HCT116 (cell line): ENCODE results near the gene PTPRS. TPM values are rescaled to one million over a fixed set of nuclear protein-coding genes. Genes with fewer than 3 reads are reported as not detected.

Experiments
- ATAC-seq: fragments of 200-7000 bp; cut with Tn5 transposase; 2 replicates; pipeline ENCODE4 v1.9.1; 2020; ENCODE audit warnings: mild to moderate bottlenecking, moderate library complexity
- BruUV-seq: library from RNA; stranded (reverse); fragments of 400-500 nt; replicated peaks from 2 replicates; lab custom pipeline; 2021; lab: Mats Ljungman, UMichigan
- CTCF ChIA-PET: fragments of 300-600 bp; sonication (Branson Sonifier 250); formaldehyde crosslinking; loops from one replicate; lab custom pipeline; 2021; ENCODE audit warnings: antibody characterized with exemption; lab: Charles Lee
- POLR2A ChIA-PET: fragments of 300-600, 350-600 bp; sonication (Branson Sonifier 250); formaldehyde crosslinking; loops from one replicate; lab custom pipeline; 2021; ENCODE audit warnings: antibody characterized with exemption; lab: Charles Lee
- RAD21 ChIA-PET, 2 experiments: fragments of 300-600 bp; sonication (Branson Sonifier 250); formaldehyde crosslinking; loops; one replicate each; lab custom pipeline; 2023; ENCODE audit warnings: low total read pairs in 2 of 2; ENCODE audit not compliant: uncharacterized antibody in 2 of 2, unreplicated experiment in 2 of 2, low non-redundant PET in 1 of 2; lab: Charles Lee
- DNase-seq: peaks from one replicate; pipeline ENCODE4 v3.0.0-alpha.2; 2010; ENCODE audit warnings: low read depth, low spot score
- H2AFZ ChIP-seq: fragments of 200-600 bp; shearing (Covaris generic), sonication (generic); 2 replicates; pipeline ENCODE4 v1.6.1; 2017; ENCODE audit warnings: low read depth, mixed run types, mixed read lengths, antibody characterized with exemption, low read length; ENCODE audit not compliant: poor library complexity, severe bottlenecking
- H3K27ac ChIP-seq: 2 replicates; pipeline ENCODE4 v1.5.1; 2012; ENCODE audit warnings: low read depth, low read length
- H3K27me3 ChIP-seq: fragments of 200-600 bp; sonication (generic); 2 replicates; pipeline ENCODE4 v1.6.1; 2016; ENCODE audit warnings: mixed run types, low read length, mixed read lengths; ENCODE audit not compliant: insufficient read depth
- H3K36me3 ChIP-seq, 2 experiments: fragments of 200-500 bp in 1 of 2; fragments of 200-600 bp in 1 of 2; sonication (Bioruptor generic) in 1 of 2; sonication (generic) in 1 of 2; 2 replicates each; pipeline versions ENCODE4 v1.5.1 to v1.6.1; 2014 to 2016; ENCODE audit warnings: low read length in 2 of 2, inconsistent platforms in 1 of 2, mixed read lengths in 1 of 2, mixed run types in 1 of 2; ENCODE audit not compliant: insufficient read depth in 2 of 2, control insufficient read depth in 1 of 2
- H3K4me1 ChIP-seq, 2 experiments: fragments of 200-600 bp in 1 of 2; sonication (generic) in 1 of 2; 2 replicates each; pipeline versions ENCODE4 v1.5.1 to v1.6.1; 2012 to 2017; ENCODE audit warnings: low read length in 2 of 2, inconsistent platforms in 1 of 2, mild to moderate bottlenecking in 1 of 2, mixed read lengths in 1 of 2, mixed run types in 1 of 2, moderate library complexity in 1 of 2; ENCODE audit not compliant: insufficient read depth in 2 of 2, control insufficient read depth in 1 of 2
- H3K4me2 ChIP-seq: fragments of 200-600 bp; sonication (generic); 2 replicates; pipeline ENCODE4 v1.6.1; 2017; ENCODE audit warnings: mixed run types, low read length, mixed read lengths
- H3K4me3 ChIP-seq, 2 experiments: fragments of 200-600 bp in 1 of 2; sonication (generic) in 1 of 2; replicated peaks in 1 of 2; 2 replicates each; pipeline ENCODE4 v1.5.1; 2011 to 2016; ENCODE audit warnings: low read length in 2 of 2, control low read depth in 1 of 2, low read depth in 1 of 2, mild to moderate bottlenecking in 1 of 2, mixed read lengths in 1 of 2, mixed run types in 1 of 2
- H3K79me2 ChIP-seq: fragments of 200-600 bp; sonication (generic); 2 replicates; pipeline ENCODE4 v1.6.1; 2017; ENCODE audit warnings: mild to moderate bottlenecking, mixed run types, low read length, moderate library complexity, mixed read lengths; ENCODE audit not compliant: insufficient read depth
- H3K9ac ChIP-seq: fragments of 200-600 bp; sonication (generic); 2 replicates; pipeline ENCODE4 v1.6.1; 2016; ENCODE audit warnings: low read length, mixed read lengths
- H3K9me2 ChIP-seq: fragments of 200-600 bp; sonication (generic), shearing (Covaris generic); 2 replicates; pipeline ENCODE4 v1.6.1; 2017; ENCODE audit warnings: mixed run types, mild to moderate bottlenecking, moderate library complexity; ENCODE audit not compliant: insufficient read depth
- H3K9me3 ChIP-seq, 2 experiments: fragments of 200-500 bp in 1 of 2; fragments of 200-600 bp in 1 of 2; sonication (Bioruptor generic) in 1 of 2; sonication (generic) in 1 of 2; 2 replicates each; pipeline ENCODE4 v1.6.1; 2014 to 2017; ENCODE audit warnings: low read length in 2 of 2, mixed read lengths in 2 of 2, inconsistent platforms in 1 of 2, low read depth in 1 of 2, mild to moderate bottlenecking in 1 of 2, mixed run types in 1 of 2, moderate library complexity in 1 of 2; ENCODE audit not compliant: control insufficient read depth in 1 of 2, insufficient read depth in 1 of 2
- H4K20me1 ChIP-seq: fragments of 200-600 bp; sonication (generic), shearing (Covaris generic); 2 replicates; pipeline ENCODE4 v1.6.1; 2017; ENCODE audit warnings: mixed run types, mild to moderate bottlenecking, moderate library complexity; ENCODE audit not compliant: insufficient read depth
- FOSL1 ChIP-seq: IDR thresholded peaks from 2 replicates; pipeline ENCODE4 v1.6.1; 2012; ENCODE audit warnings: low read depth
- RAD21 ChIP-seq: IDR thresholded peaks from 2 replicates; pipeline ENCODE4 v1.6.1; 2012; ENCODE audit warnings: low read depth, mild to moderate bottlenecking
- SP1 ChIP-seq: IDR thresholded peaks from 2 replicates; pipeline ENCODE4 v1.6.1; 2012; ENCODE audit warnings: low read depth
- TCF7L2 ChIP-seq: IDR thresholded peaks from 2 replicates; pipeline ENCODE4 v1.7.0; 2011; ENCODE audit warnings: borderline replicate concordance, inconsistent platforms; ENCODE audit not compliant: insufficient read depth, insufficient read length; ENCODE audit errors: extremely low read depth
- ZFX ChIP-seq: fragments of 450-650 bp; IDR thresholded peaks from 2 replicates; pipeline ENCODE4 v1.6.1; 2017
- intact Hi-C: fragments of 100-400 bp; cut with micrococcal nuclease; formaldehyde crosslinking; loops from 2 replicates; pipeline ENCODE4 v1.10.0; 2022
- total RNA-seq: library from RNA; stranded (reverse); gene quantifications from one replicate; pipeline ENCODE4 v1.2.1, GENCODE V29; 2021; ENCODE audit not compliant: unreplicated experiment
- TF ChIP-seq, protein P1 (sequence below), 3 experiments: fragments of 200-600 bp in 1 of 3; sonication (generic) in 1 of 3; IDR thresholded peaks in 2 of 3; conservative IDR thresholded peaks in 1 of 3; 2 replicates each; pipeline ENCODE4 v1.5.1; 2012 to 2017; ENCODE audit warnings: low read depth in 2 of 3, low read length in 2 of 3, antibody characterized with exemption in 1 of 3, borderline replicate concordance in 1 of 3, control low read depth in 1 of 3, mild to moderate bottlenecking in 1 of 3, mixed read lengths in 1 of 3, mixed run types in 1 of 3, moderate library complexity in 1 of 3; ENCODE audit not compliant: insufficient read depth in 1 of 3
- TF ChIP-seq, protein P2 (sequence below): IDR thresholded peaks from 2 replicates; pipeline ENCODE4 v1.6.1; 2012

The PTPRS gene
- total RNA-seq, 1 experiment from 2014 or later, result 123 TPM

DNA sequence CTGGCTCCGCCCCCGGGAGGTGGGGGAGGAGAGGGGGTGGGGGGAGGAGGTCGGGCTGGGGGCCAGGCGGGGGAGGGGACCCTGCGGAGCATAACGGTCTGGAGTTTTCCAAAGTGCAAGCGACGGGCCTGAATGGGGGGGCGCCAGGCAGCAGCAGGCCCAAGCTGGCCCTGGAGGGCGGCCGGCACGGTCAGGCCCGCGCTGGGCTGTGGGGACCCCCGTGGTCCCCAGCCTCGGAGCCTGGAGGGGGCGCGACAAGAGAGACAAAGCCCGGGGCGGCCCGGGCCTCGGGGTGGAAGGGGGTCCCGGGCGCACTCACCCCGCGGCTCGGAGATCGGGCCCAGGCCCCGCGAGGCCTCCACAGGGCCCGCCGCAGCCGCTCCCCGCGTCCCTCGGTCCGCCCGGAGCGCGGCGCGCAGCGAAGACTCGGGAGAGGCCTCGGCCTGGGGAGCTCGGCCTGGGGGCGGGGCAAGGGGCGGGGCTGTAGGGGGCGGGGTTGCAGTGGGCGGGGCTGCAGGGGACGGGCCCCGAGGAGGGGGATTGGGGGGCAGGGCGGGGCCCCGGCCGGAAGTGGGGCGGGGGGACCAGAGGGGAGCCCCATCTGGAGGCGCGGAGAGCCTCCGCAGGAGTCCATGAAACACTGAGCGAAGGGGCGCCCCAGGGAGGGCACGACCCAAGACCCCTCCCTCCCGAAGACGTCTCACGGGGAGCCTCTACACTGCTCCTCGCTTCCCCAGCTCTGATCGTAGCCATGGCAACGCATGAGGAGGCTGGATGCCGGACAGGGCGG, 47.6 kb downstream of the PTPRS start (continued):
- TF ChIP-seq, protein P1, sequence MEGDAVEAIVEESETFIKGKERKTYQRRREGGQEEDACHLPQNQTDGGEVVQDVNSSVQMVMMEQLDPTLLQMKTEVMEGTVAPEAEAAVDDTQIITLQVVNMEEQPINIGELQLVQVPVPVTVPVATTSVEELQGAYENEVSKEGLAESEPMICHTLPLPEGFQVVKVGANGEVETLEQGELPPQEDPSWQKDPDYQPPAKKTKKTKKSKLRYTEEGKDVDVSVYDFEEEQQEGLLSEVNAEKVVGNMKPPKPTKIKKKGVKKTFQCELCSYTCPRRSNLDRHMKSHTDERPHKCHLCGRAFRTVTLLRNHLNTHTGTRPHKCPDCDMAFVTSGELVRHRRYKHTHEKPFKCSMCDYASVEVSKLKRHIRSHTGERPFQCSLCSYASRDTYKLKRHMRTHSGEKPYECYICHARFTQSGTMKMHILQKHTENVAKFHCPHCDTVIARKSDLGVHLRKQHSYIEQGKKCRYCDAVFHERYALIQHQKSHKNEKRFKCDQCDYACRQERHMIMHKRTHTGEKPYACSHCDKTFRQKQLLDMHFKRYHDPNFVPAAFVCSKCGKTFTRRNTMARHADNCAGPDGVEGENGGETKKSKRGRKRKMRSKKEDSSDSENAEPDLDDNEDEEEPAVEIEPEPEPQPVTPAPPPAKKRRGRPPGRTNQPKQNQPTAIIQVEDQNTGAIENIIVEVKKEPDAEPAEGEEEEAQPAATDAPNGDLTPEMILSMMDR (IDR thresholded peaks at IDR 0.05 in 2 of 3, conservative IDR thresholded peaks at IDR 0.05 in 1 of 3; ENCODE audit: borderline replicate concordance in 1 of 3, insufficient read depth in 1 of 3, low read depth in 2 of 3, low read length in 2 of 3), result no peak
- TF ChIP-seq FOSL1, result no peak
- TF ChIP-seq, all 23 proteins: peak for 3

- peak overlapping the region; percentile 81; the same call in 1 of the 2 replicates for H3K27ac ChIP-seq
- no peaks in the 10 kb centered on the region for H3K36me3 ChIP-seq
- peak overlapping the region; percentile 93 for H3K4me2 ChIP-seq
- H3K27me3 ChIP-seq, result no peaks in the 10 kb centered on the region
- DNase-seq (no peak), ATAC-seq (no peak; the same call in 1 of the 2 replicates)
- CTCF ChIA-PET, result interaction anchor here (1.0 kb wide), 1 partner anchor 13 kb away, joined by 5 read pairs; no protein-coding TSS in a partner anchor
- H3K79me2 ChIP-seq, result peaks cover 38% of the 10 kb centered on the region
- no peak for TF ChIP-seq RAD21
- TF ChIP-seq ZFX, result no peak
- no peak for TF ChIP-seq SP1
- TF ChIP-seq, protein P2, sequence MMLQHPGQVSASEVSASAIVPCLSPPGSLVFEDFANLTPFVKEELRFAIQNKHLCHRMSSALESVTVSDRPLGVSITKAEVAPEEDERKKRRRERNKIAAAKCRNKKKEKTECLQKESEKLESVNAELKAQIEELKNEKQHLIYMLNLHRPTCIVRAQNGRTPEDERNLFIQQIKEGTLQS, result no peak
- TF ChIP-seq TCF7L2, result no peak
- no peaks in the 10 kb centered on the region for H3K9me2 ChIP-seq
- H3K9ac ChIP-seq, result peak overlapping the region; percentile 76
- peaks cover 3 to 16% of the 10 kb centered on the region in 2 experiments; a peak in 3 of 4 replicates for H3K4me1 ChIP-seq
- no peaks in the 10 kb centered on the region for H4K20me1 ChIP-seq
- RAD21 ChIA-PET, result no interaction called here
- no TSS peak for BruUV-seq
- peak overlapping the region; percentile 57 to 69 for H3K4me3 ChIP-seq
- POLR2A ChIA-PET, result interaction anchor here (0.7 to 2.1 kb wide), 2 partner anchors 16 to 72 kb away, joined by 4 to 18 read pairs; no protein-coding TSS in a partner anchor
- no peaks in the 10 kb centered on the region for H3K9me3 ChIP-seq
- intact Hi-C loops, result no loop called here
- H2AFZ ChIP-seq, result no peak overlapping the region
Observed at GRCh38 chr19:5292453-5292821, 48.2 kb downstream of the PTPRS start.
